ENCODE results near the gene LRRN3. TPM values are rescaled to one million over a fixed set of nuclear protein-coding genes. Genes with fewer than 3 reads are reported as not detected.

Gene LRRN3
- total and polyA plus RNA-seq, 2 of the 8 experiments (the other 6 are each of a cell fraction or from before 2014, with no cell fraction given): 0.20 to 0.32 TPM

GRCh38 chr7:111115966-111116365 lies 25.0 kb downstream of the LRRN3 start:
- Histone ChIP-seq H4K5ac (ENCODE audit: insufficient read length, low read depth, low read length) (no peak overlapping the region), H3K36me3 (ENCODE audit: control insufficient read depth in 2 of 4, insufficient read depth in 4 of 4, low read length in 3 of 4) (no peaks in the 10 kb centered on the region), H4K91ac (replicated peaks; ENCODE audit: insufficient read length, low read length) (no peak overlapping the region), H3K4me3 (ENCODE audit: extremely low read depth in 1 of 4, insufficient read depth in 2 of 4, low read depth in 3 of 4, low read length in 4 of 4) (no peak overlapping the region), H4K8ac (ENCODE audit: extremely low read depth, insufficient read depth, low read length) (no peak overlapping the region), H2BK120ac (replicated peaks; ENCODE audit: low read depth, low read length) (no peak overlapping the region), H2AFZ (ENCODE audit: low read length) (no peak overlapping the region), H3K27ac (ENCODE audit: low read depth, low read length) (no peak overlapping the region), H3K79me2 (ENCODE audit: control insufficient read depth in 1 of 2, insufficient read depth in 2 of 2, low read length in 2 of 2) (no peaks in the 10 kb centered on the region), H3K79me1 (ENCODE audit: low read depth, low read length) (no peaks in the 10 kb centered on the region), H3K4me2 (ENCODE audit: insufficient read depth in 1 of 2, low read depth in 2 of 2, low read length in 2 of 2) (no peak overlapping the region), H2BK12ac (ENCODE audit: low read depth, low read length) (no peak overlapping the region), H4K20me1 (replicated peaks in 1 of 2; ENCODE audit: control insufficient read depth in 1 of 2, insufficient read depth in 2 of 2, low read length in 2 of 2) (no peaks in the 10 kb centered on the region), H2BK15ac (ENCODE audit: low read length) (no peak overlapping the region), H3K9ac (replicated peaks in 1 of 4; ENCODE audit: extremely low read depth in 1 of 4, low read depth in 3 of 4, low read length in 3 of 4) (no peak overlapping the region), H3K4ac (replicated peaks; ENCODE audit: insufficient read length, low read depth, low read length) (no peak overlapping the region), H3K56ac (replicated peaks; ENCODE audit: insufficient read length, low read depth, low read length) (no peak overlapping the region), H3K18ac (ENCODE audit: extremely low read depth, low read length) (no peak overlapping the region), H3K4me1 (replicated peaks in 1 of 4; ENCODE audit: control insufficient read depth in 3 of 4, insufficient read depth in 4 of 4, low read length in 3 of 4) (no peaks in the 10 kb centered on the region), H3K14ac (ENCODE audit: insufficient read length) (no peak overlapping the region), H3K23me2 (ENCODE audit: low read depth, low read length) (no peaks in the 10 kb centered on the region), H3K9me3 (ENCODE audit: insufficient read depth in 2 of 2, low read depth in 1 of 2, low read length in 1 of 2) (no peaks in the 10 kb centered on the region), H3K27me3 (replicated peaks in 1 of 4; ENCODE audit: control insufficient read depth in 3 of 4, extremely low read depth in 1 of 4, insufficient read depth in 3 of 4, low read length in 3 of 4) (no peaks in the 10 kb centered on the region), H2BK20ac (ENCODE audit: low read length) (no peak overlapping the region), H2AK5ac (ENCODE audit: low read depth, low read length) (no peak overlapping the region), H2BK5ac (ENCODE audit: low read depth, low read length) (no peak overlapping the region), H3K23ac (ENCODE audit: insufficient read length) (no peak overlapping the region)
- CTCF ChIA-PET (ENCODE audit: partially characterized antibody): interaction anchor here (0.9 kb wide), 1 partner anchor 15 kb away, joined by 3 read pairs; no protein-coding TSS in a partner anchor
- FAIRE-seq: no peak
- TF ChIP-seq POLR2AphosphoS5 (IDR thresholded peaks at IDR 0.05; ENCODE audit: low read depth, low read length) (no peak), MAFK (IDR thresholded peaks at IDR 0.05; ENCODE audit: low read depth, low read length) (no peak), RXRA (IDR thresholded peaks at IDR 0.05; ENCODE audit: insufficient read depth, low read depth, low read length) (no peak), FOSL1 (IDR thresholded peaks at IDR 0.05; ENCODE audit: insufficient read depth, low read depth, low read length) (no peak), GABPA (IDR thresholded peaks at IDR 0.05; ENCODE audit: borderline replicate concordance, insufficient read depth, low read length) (no peak), NANOG (IDR thresholded peaks at IDR 0.05; ENCODE audit: insufficient read depth, low read depth, low read length, poor library complexity, severe bottlenecking) (no peak), HDAC2 (IDR thresholded peaks at IDR 0.05; ENCODE audit: borderline replicate concordance in 1 of 2, low read depth in 2 of 2, low read length in 2 of 2) (no peak)
- WGBS, 2 experiments (ENCODE audit: extremely low coverage in 1 of 2, insufficient coverage in 1 of 2, insufficient read length in 1 of 2, insufficient replicate concordance in 2 of 2, low coverage in 1 of 2, low lambda C conversion rate in 2 of 2, missing lambda C conversion rate in 1 of 2): 91% methylated on average over 2 of the region's 2 CpGs; no CpG with 5 or more reads in 1 of the 2 experiments
- POLR2A ChIA-PET (ENCODE audit: partially characterized antibody): no interaction called here
- DNase-seq (ENCODE audit: low read depth in 1 of 2, low spot score in 2 of 2): no peak

All from H1 (cell line).